IPS-15b (cell line): ENCODE data around the gene LYPD6B.

Source experiments
- H3K27me3 ChIP-seq: one replicate; pipeline ENCODE4 v1.6.1; 2013; ENCODE audit warnings: low read length; ENCODE audit not compliant: control insufficient read depth, insufficient read depth
- H3K36me3 ChIP-seq: one replicate; pipeline ENCODE4 v1.6.1; 2013; ENCODE audit warnings: low read length; ENCODE audit not compliant: control insufficient read depth, insufficient read depth
- H3K4me1 ChIP-seq: one replicate; pipeline ENCODE4 v1.6.1; 2013; ENCODE audit warnings: mild to moderate bottlenecking, low read length; ENCODE audit not compliant: control insufficient read depth, insufficient read depth
- H3K4me3 ChIP-seq: one replicate; pipeline ENCODE4 v1.5.1; 2013; ENCODE audit warnings: low read depth, low read length
- H3K9ac ChIP-seq: one replicate; pipeline ENCODE4 v1.6.1; 2013; ENCODE audit warnings: low read depth, mild to moderate bottlenecking, low read length
- H3K9me3 ChIP-seq: one replicate; pipeline ENCODE4 v1.6.1; 2013; ENCODE audit warnings: mild to moderate bottlenecking, low read length; ENCODE audit not compliant: control insufficient read depth, insufficient read depth

The LYPD6B gene

GRCh38 chr2:149104221-149104620 lies 65.7 kb downstream of the LYPD6B start:
- Histone ChIP-seq H3K9ac (no peak overlapping the region), H3K4me3 (no peak overlapping the region), H3K9me3 (no peaks in the 10 kb centered on the region)

DNA sequence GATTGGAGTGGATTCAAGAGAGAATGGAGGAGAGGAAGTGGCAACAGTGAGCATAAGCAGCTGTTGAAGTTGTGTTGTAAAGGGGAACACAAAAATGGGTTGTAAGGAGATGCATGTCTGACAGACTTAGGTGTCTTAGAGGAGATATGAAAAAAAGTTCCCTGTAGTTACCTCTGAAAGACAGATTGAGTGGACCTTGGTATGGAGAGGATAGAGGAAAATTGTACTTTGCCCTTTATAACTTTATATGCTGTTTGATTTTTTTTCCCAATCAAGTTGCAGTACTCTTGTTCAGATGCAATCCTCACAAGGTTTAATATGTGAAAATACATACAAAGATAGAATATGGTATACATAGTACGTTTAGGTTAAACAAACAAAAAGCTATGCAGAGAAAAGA lies 73.6 kb downstream of the LYPD6B start:
- no peaks in the 10 kb centered on the region for H3K36me3 ChIP-seq
- H3K9ac ChIP-seq: no peak overlapping the region
- no peak overlapping the region for H3K4me3 ChIP-seq
- H3K27me3 ChIP-seq: no peaks in the 10 kb centered on the region
- H3K9me3 ChIP-seq: no peaks in the 10 kb centered on the region
- H3K4me1 ChIP-seq: no peaks in the 10 kb centered on the region

More at GRCh38 chr2:149104221-149104620, 65.7 kb downstream of the LYPD6B start:
- no peaks in the 10 kb centered on the region for H3K36me3 ChIP-seq
- no peaks in the 10 kb centered on the region for H3K4me1 ChIP-seq
- H3K27me3 ChIP-seq: no peaks in the 10 kb centered on the region

DNA sequence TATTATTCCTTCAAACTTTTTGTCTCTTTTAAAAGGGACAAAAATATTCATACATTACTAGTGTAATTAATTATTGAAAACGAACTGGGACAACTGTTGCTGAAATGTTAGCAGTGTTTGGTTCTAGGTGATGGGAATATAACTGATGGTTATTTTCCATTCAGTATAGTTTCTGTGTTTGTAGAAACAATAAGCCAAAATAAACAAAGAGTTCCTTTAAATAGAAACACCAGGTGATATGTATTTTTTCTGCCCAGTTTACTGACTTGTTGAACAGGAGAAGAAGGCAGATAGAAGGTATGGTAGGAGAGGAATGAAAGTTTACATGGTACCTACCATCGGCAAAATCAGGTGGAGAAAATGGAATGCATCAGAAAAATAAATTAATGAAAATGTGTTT lies 74.2 kb downstream of the LYPD6B start:
- Histone ChIP-seq H3K36me3 (no peaks in the 10 kb centered on the region), H3K9ac (no peak overlapping the region), H3K4me1 (no peaks in the 10 kb centered on the region), H3K9me3 (no peaks in the 10 kb centered on the region), H3K4me3 (no peak overlapping the region), H3K27me3 (no peaks in the 10 kb centered on the region)

- H3K9me3 ChIP-seq: no peaks in the 10 kb centered on the region
- H3K27me3 ChIP-seq: no peaks in the 10 kb centered on the region
- H3K4me3 ChIP-seq: no peak overlapping the region
- H3K36me3 ChIP-seq: no peaks in the 10 kb centered on the region
- no peak overlapping the region for H3K9ac ChIP-seq
- H3K4me1 ChIP-seq: no peaks in the 10 kb centered on the region
Measured at GRCh38 chr2:149115781-149116180, 77.3 kb downstream of the LYPD6B start.

GRCh38 chr2:149119368-149119767 lies 80.9 kb downstream of the LYPD6B start:
- Histone ChIP-seq H3K4me1 (no peaks in the 10 kb centered on the region), H3K9ac (no peak overlapping the region), H3K36me3 (no peaks in the 10 kb centered on the region), H3K27me3 (peaks cover 3% of the 10 kb centered on the region), H3K9me3 (no peaks in the 10 kb centered on the region), H3K4me3 (no peak overlapping the region)

- Histone ChIP-seq H3K4me1 (no peaks in the 10 kb centered on the region), H3K9me3 (no peaks in the 10 kb centered on the region), H3K4me3 (no peak overlapping the region), H3K9ac (no peak overlapping the region), H3K27me3 (peaks cover 4% of the 10 kb centered on the region), H3K36me3 (no peaks in the 10 kb centered on the region)
Measured at GRCh38 chr2:149122516-149122915, 84.0 kb downstream of the LYPD6B start.

- peaks cover 4% of the 10 kb centered on the region for H3K27me3 ChIP-seq
Measured at GRCh38 chr2:149125031-149125725, 86.7 kb downstream of the LYPD6B start.

DNA sequence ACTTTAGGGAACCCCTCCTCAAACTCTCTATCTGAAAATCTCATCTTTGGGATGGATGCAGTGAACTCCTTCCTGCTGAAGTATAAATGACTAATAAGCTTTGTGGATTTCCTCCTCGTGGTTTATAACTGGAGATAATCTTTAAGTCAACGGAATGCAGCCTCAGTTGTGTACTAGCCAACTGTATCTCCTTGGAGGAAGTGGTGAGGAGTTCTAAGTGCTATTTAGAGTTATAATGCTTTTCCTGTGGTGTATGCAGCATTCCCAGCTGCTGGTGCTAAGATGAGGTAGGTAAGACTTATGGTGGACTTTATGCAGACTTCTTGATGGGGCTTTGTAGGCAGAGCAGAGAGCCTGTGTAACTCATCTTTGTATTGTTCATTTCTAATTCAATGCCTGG lies 90.9 kb downstream of the LYPD6B start:
- no peak overlapping the region for H3K9ac ChIP-seq
- no peaks in the 10 kb centered on the region for H3K36me3 ChIP-seq
- no peak overlapping the region for H3K4me3 ChIP-seq
- H3K27me3 ChIP-seq: peaks cover under 1% of the 10 kb centered on the region
- H3K9me3 ChIP-seq: no peaks in the 10 kb centered on the region
- no peaks in the 10 kb centered on the region for H3K4me1 ChIP-seq

More at GRCh38 chr2:149125031-149125725, 86.7 kb downstream of the LYPD6B start:
- no peaks in the 10 kb centered on the region for H3K9me3 ChIP-seq
- H3K36me3 ChIP-seq: no peaks in the 10 kb centered on the region
- no peak overlapping the region for H3K4me3 ChIP-seq
- H3K9ac ChIP-seq: no peak overlapping the region
- no peaks in the 10 kb centered on the region for H3K4me1 ChIP-seq

DNA sequence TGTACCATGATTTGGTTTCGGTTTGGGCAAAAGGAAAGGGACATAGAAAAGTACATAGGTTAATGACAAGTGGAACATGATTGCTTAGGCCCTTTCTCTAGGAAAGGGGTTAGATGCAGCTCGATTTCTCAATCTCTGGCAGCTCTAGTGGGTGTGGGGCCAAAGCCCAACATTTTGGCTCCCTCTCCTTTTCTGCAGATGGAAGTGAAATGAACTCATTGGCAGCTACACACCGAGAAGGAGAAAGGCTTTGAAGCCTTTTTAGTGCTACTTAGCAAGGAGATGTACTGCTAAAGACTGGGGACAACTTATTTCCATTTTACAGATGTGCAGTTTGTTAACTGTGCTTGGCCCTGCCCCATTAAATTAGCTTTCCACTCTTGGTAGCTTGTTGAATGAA lies 93.8 kb downstream of the LYPD6B start:
- Histone ChIP-seq H3K9ac (no peak overlapping the region), H3K27me3 (no peaks in the 10 kb centered on the region), H3K4me3 (no peak overlapping the region)

DNA sequence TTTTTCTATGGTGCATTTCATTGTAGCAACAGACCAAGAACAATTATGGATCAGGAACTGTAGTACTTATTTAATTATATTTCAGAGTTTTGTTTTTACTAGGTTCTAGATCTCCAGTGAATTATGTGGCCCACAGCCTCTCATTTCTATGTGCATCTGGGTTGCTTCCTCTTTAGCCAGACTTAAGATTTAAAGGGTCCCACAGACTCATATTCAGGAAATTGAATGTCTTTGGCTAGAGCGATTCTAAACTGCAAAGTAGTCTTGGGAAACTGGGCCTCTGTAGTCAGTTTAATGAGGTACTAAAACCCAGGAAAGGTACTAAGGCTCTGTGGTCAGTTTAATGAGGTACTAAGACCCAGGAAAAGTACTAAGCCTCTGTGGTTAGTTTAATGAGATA lies 94.4 kb downstream of the LYPD6B start:
- Histone ChIP-seq H3K9ac (no peak overlapping the region), H3K27me3 (no peaks in the 10 kb centered on the region), H3K4me1 (no peaks in the 10 kb centered on the region), H3K4me3 (no peak overlapping the region), H3K36me3 (no peaks in the 10 kb centered on the region), H3K9me3 (no peaks in the 10 kb centered on the region)

More for the DNA sequence above, 93.8 kb downstream of the LYPD6B start:
- Histone ChIP-seq H3K36me3 (no peaks in the 10 kb centered on the region), H3K9me3 (no peaks in the 10 kb centered on the region), H3K4me1 (no peaks in the 10 kb centered on the region)

DNA sequence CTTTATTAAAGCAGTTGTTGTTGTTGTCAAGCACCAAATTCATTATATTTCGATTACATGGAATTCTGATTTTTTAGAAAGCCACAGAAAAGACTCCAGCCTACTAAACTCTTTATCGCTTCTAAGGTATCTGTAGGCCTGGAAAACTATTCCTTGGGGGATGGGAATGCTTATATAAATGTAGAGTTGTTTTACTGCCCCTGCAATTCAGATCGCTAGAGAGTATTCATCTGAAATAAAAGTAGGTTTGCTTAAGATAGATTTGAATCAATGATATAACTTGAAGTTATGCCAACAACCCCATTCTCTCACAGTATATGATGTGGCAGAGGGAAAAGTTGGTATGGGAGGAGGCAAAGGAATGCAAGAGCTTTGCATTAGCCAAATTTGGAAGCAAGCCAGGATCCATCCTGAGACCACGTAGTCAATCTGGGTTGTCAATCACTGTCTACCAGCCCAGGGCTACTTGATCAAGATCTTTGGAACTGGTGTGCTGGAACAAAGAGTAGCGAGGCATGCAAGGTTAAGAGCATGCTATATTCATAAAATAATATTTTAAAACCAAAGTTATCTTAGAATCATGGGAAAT lies 95.9 kb downstream of the LYPD6B start:
- Histone ChIP-seq H3K4me3 (no peak overlapping the region), H3K27me3 (no peaks in the 10 kb centered on the region), H3K4me1 (peaks cover 2% of the 10 kb centered on the region), H3K9ac (no peak overlapping the region), H3K9me3 (no peaks in the 10 kb centered on the region), H3K36me3 (no peaks in the 10 kb centered on the region)

DNA sequence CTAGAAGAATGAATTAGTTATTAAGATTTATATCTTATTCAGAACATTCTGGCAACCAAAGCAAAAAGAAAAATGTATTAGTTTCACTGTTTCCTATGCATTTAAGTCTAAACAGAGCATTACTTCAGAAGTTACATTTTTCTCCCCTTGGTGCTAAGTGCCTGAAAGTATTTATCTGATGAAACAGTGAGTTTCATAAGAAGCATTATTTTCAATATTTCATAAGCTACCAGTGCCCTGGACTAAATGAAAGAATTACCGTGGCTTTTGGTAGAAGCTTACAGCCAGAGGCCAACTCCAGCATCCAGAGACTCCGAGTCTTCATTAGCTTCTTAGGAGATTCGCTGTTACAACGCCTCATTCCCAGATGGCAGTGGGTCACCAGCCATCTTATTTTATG lies 97.6 kb downstream of the LYPD6B start:
- H3K4me1 ChIP-seq: peaks cover 2% of the 10 kb centered on the region
- H3K27me3 ChIP-seq: no peaks in the 10 kb centered on the region
- no peaks in the 10 kb centered on the region for H3K36me3 ChIP-seq
- H3K9ac ChIP-seq: no peak overlapping the region
- H3K4me3 ChIP-seq: no peak overlapping the region
- H3K9me3 ChIP-seq: no peaks in the 10 kb centered on the region
